Measurements from ENCODE around the gene PLCXD3.

PLCXD3 gene

GRCh38 chr5:41415242-41415641 lies 95.2 kb downstream of the PLCXD3 start:
- TF ChIP-seq USF1 (IDR thresholded peaks at IDR 0.05) (no peak), REST (IDR thresholded peaks at IDR 0.05; ENCODE audit: low read depth) (no peak), MAX (IDR thresholded peaks at IDR 0.05) (no peak), FOXM1 (IDR thresholded peaks at IDR 0.05; ENCODE audit: borderline replicate concordance, low read depth) (no peak), ZBTB7A (IDR thresholded peaks at IDR 0.05; ENCODE audit: low read depth) (no peak), CREB1 (IDR thresholded peaks at IDR 0.05; ENCODE audit: low read depth) (no peak), EGR1 (IDR thresholded peaks at IDR 0.05) (no peak), EP300 (IDR thresholded peaks at IDR 0.05; ENCODE audit: borderline replicate concordance) (no peak), CEBPB (IDR thresholded peaks at IDR 0.05) (no peak), TCF12 (IDR thresholded peaks at IDR 0.05; ENCODE audit: low read depth) (no peak), NFIC (IDR thresholded peaks at IDR 0.05) (no peak), YY1 (IDR thresholded peaks at IDR 0.05; ENCODE audit: low read depth) (no peak), TEAD4 (IDR thresholded peaks at IDR 0.05) (no peak), RAD21 (IDR thresholded peaks at IDR 0.05; ENCODE audit: low read depth) (no peak), TAF1 (IDR thresholded peaks at IDR 0.05; ENCODE audit: low read depth) (no peak)

GRCh38 chr5:41414598-41414997 lies 95.8 kb downstream of the PLCXD3 start:
- TF ChIP-seq EGR1 (IDR thresholded peaks at IDR 0.05) (no peak), TAF1 (IDR thresholded peaks at IDR 0.05; ENCODE audit: low read depth) (no peak), MAX (IDR thresholded peaks at IDR 0.05) (no peak), ZBTB7A (IDR thresholded peaks at IDR 0.05; ENCODE audit: low read depth) (no peak), CEBPB (IDR thresholded peaks at IDR 0.05) (no peak), YY1 (IDR thresholded peaks at IDR 0.05; ENCODE audit: low read depth) (no peak), CREB1 (IDR thresholded peaks at IDR 0.05; ENCODE audit: low read depth) (no peak), NFIC (IDR thresholded peaks at IDR 0.05) (no peak), TCF12 (IDR thresholded peaks at IDR 0.05; ENCODE audit: low read depth) (no peak), EP300 (IDR thresholded peaks at IDR 0.05; ENCODE audit: borderline replicate concordance) (no peak), FOXM1 (IDR thresholded peaks at IDR 0.05; ENCODE audit: borderline replicate concordance, low read depth) (no peak), USF1 (IDR thresholded peaks at IDR 0.05) (no peak), REST (IDR thresholded peaks at IDR 0.05; ENCODE audit: low read depth) (no peak), RAD21 (IDR thresholded peaks at IDR 0.05; ENCODE audit: low read depth) (no peak), TEAD4 (IDR thresholded peaks at IDR 0.05) (no peak)

- TF ChIP-seq CEBPB (IDR thresholded peaks at IDR 0.05) (no peak), NFIC (IDR thresholded peaks at IDR 0.05) (no peak), RAD21 (IDR thresholded peaks at IDR 0.05; ENCODE audit: low read depth) (no peak), FOXM1 (IDR thresholded peaks at IDR 0.05; ENCODE audit: borderline replicate concordance, low read depth) (no peak), USF1 (IDR thresholded peaks at IDR 0.05) (no peak), EP300 (IDR thresholded peaks at IDR 0.05; ENCODE audit: borderline replicate concordance) (no peak), REST (IDR thresholded peaks at IDR 0.05; ENCODE audit: low read depth) (no peak), TAF1 (IDR thresholded peaks at IDR 0.05; ENCODE audit: low read depth) (no peak), EGR1 (IDR thresholded peaks at IDR 0.05) (no peak)
These were observed 97.3 kb downstream of the PLCXD3 start for GRCh38 chr5:41413074-41413473.

GRCh38 chr5:41412496-41412895 lies 97.9 kb downstream of the PLCXD3 start:
- TF ChIP-seq EP300 (IDR thresholded peaks at IDR 0.05; ENCODE audit: borderline replicate concordance) (no peak), ZBTB7A (IDR thresholded peaks at IDR 0.05; ENCODE audit: low read depth) (no peak), TAF1 (IDR thresholded peaks at IDR 0.05; ENCODE audit: low read depth) (no peak), TEAD4 (IDR thresholded peaks at IDR 0.05) (no peak), MAX (IDR thresholded peaks at IDR 0.05) (no peak), CEBPB (IDR thresholded peaks at IDR 0.05) (no peak), EGR1 (IDR thresholded peaks at IDR 0.05) (no peak), CREB1 (IDR thresholded peaks at IDR 0.05; ENCODE audit: low read depth) (no peak), NFIC (IDR thresholded peaks at IDR 0.05) (no peak)
